ENCODE measurements around the gene CLCN4.
A peak's percentile ranks its signal among the peaks of the same experiment; 100 is the strongest.

CLCN4 gene

GRCh38 chrX:10146346-10146745 is 10.4 kb upstream of the CLCN4 start:
- TF ChIP-seq, protein P1, sequence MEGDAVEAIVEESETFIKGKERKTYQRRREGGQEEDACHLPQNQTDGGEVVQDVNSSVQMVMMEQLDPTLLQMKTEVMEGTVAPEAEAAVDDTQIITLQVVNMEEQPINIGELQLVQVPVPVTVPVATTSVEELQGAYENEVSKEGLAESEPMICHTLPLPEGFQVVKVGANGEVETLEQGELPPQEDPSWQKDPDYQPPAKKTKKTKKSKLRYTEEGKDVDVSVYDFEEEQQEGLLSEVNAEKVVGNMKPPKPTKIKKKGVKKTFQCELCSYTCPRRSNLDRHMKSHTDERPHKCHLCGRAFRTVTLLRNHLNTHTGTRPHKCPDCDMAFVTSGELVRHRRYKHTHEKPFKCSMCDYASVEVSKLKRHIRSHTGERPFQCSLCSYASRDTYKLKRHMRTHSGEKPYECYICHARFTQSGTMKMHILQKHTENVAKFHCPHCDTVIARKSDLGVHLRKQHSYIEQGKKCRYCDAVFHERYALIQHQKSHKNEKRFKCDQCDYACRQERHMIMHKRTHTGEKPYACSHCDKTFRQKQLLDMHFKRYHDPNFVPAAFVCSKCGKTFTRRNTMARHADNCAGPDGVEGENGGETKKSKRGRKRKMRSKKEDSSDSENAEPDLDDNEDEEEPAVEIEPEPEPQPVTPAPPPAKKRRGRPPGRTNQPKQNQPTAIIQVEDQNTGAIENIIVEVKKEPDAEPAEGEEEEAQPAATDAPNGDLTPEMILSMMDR (IDR thresholded peaks at IDR 0.05; ENCODE audit: borderline replicate concordance, control extremely low read depth, extremely low read depth, insufficient read depth, missing control alignments), result no peak
- DNase-seq (ENCODE audit: low spot score), result no peak
- in situ Hi-C loops (cut with MboI; ENCODE audit: low sequenced_read_pairs, unreplicated experiment), result no loop called here

DNA sequence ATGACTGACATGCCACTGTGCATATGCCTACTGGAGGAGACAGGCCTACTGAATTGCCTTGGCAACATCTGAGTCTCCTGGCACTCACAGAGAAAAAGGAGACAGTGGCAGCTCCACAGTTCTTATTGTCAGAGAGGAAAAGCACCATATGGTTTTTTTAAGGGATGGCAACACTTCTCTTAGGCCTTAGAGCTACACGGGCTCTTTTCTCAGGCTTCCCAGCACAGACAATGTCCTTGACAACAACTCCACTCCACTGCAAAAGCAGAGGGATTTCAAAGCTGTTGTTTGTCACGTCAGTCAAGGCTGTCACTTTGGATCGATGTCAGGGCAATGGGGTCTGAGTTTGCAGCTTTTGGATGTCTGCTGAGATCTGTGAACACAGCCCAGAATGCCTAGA is 4.7 kb upstream of the CLCN4 start:
- TF ChIP-seq, protein P1 (IDR thresholded peaks at IDR 0.05; ENCODE audit: borderline replicate concordance, control extremely low read depth, extremely low read depth, insufficient read depth, missing control alignments), result no peak
- in situ Hi-C loops (cut with MboI; ENCODE audit: low sequenced_read_pairs, unreplicated experiment), result no loop called here
- DNase-seq (ENCODE audit: low spot score), result no peak

DNA sequence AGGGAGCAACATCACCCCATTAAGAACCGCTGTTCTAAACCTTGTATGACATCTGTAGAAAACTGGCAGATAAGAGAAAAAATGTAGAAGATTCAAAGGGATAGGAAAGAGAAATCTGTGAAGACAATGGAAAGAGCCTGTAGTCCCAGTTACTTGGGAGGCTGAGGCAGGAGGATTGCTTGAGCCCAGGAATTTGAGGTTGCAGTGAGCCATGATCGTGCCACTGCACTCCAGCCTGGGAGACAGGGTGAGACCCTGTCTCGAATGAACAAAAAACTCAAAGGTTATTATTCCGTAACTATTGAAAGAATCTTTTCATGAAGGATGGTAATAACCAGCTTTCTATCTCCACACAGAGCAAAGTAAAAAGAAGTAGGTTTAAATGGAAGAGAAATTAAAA is 1.6 kb upstream of the CLCN4 start:
- TF ChIP-seq, protein P1 (IDR thresholded peaks at IDR 0.05; ENCODE audit: borderline replicate concordance, control extremely low read depth, extremely low read depth, insufficient read depth, missing control alignments), result no peak
- in situ Hi-C loops (cut with MboI; ENCODE audit: low sequenced_read_pairs, unreplicated experiment), result no loop called here

DNA sequence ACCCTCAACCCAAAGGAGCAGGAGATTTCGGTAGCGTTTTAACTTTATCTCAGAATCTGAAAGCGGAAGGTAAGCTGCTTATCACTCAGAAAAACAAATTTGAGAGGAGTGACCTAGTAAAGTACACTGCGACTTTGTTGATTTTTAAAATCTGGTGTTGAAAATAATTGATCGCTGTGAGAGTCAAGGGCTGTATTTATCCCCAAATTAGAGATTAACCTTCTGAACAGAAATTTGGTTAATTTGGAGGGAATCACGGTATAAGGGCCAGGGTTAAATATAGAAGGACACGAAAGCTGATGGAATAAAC is 212 bp downstream of the CLCN4 start:
- TF ChIP-seq, protein P1 (IDR thresholded peaks at IDR 0.05; ENCODE audit: borderline replicate concordance, control extremely low read depth, extremely low read depth, insufficient read depth, missing control alignments), result no peak
- in situ Hi-C loops (cut with MboI; ENCODE audit: low sequenced_read_pairs, unreplicated experiment), result no loop called here
- DNase-seq (ENCODE audit: low spot score), result no peak

More for the DNA sequence above, 1.6 kb upstream of the CLCN4 start:
- no peak for DNase-seq (ENCODE audit: low spot score)

- in situ Hi-C loops (cut with MboI; ENCODE audit: low sequenced_read_pairs, unreplicated experiment), result no loop called here
- DNase-seq (ENCODE audit: low spot score), result no peak
- TF ChIP-seq, protein P1 (IDR thresholded peaks at IDR 0.05; ENCODE audit: borderline replicate concordance, control extremely low read depth, extremely low read depth, insufficient read depth, missing control alignments), result no peak
These were observed 768 bp downstream of the CLCN4 start for GRCh38 chrX:10157543-10157942.

- TF ChIP-seq, protein P1 (IDR thresholded peaks at IDR 0.05; ENCODE audit: borderline replicate concordance, control extremely low read depth, extremely low read depth, insufficient read depth, missing control alignments), result no peak
- in situ Hi-C loops (cut with MboI; ENCODE audit: low sequenced_read_pairs, unreplicated experiment), result no loop called here
- peak; percentile 53 for DNase-seq (ENCODE audit: low spot score)
These were observed 1.7 kb downstream of the CLCN4 start for GRCh38 chrX:10158279-10159144.
